HepG2 (cell line): ENCODE data around the gene NES. TPM values are rescaled to one million over a fixed set of nuclear protein-coding genes. Genes with fewer than 3 reads are reported as not detected.

Experiments used
- FOSL2 ChIP-seq: sonication (generic); formaldehyde crosslinking; IDR thresholded peaks from 2 replicates; pipeline ENCODE4 v1.4.0; 2020; ENCODE audit warnings: missing genetic modification reagents
- GATAD1 ChIP-seq: IDR thresholded peaks from 2 replicates; pipeline ENCODE4 v1.6.1; 2016; ENCODE audit warnings: missing genetic modification reagents, missing compliant biosample characterization
- KLF16 ChIP-seq, 2 experiments: sonication (generic) in 1 of 2; formaldehyde crosslinking in 1 of 2; IDR thresholded peaks; 2 replicates each; pipeline versions ENCODE4 v1.6.1 to v1.8.0; 2016 to 2023; ENCODE audit warnings: missing genetic modification reagents in 2 of 2, missing compliant biosample characterization in 1 of 2
- MYC ChIP-seq: sonication (generic); formaldehyde crosslinking; IDR thresholded peaks from 2 replicates; pipeline ENCODE4 v1.9.0; 2021; ENCODE audit warnings: missing genetic modification reagents, borderline replicate concordance
- NBN ChIP-seq: fragments of 450-650 bp; conservative IDR thresholded peaks from 2 replicates; pipeline ENCODE4 v1.6.1; 2017
- NKX3-1 ChIP-seq: sonication (generic); formaldehyde crosslinking; IDR thresholded peaks from 2 replicates; pipeline ENCODE4 v1.5.0; 2020; ENCODE audit warnings: missing genetic modification reagents
- RNF2 ChIP-seq: fragments of 450-650 bp; conservative IDR thresholded peaks from 2 replicates; pipeline ENCODE4 v1.6.1; 2016; ENCODE audit warnings: low read depth
- SAP130 ChIP-seq: IDR thresholded peaks from 2 replicates; pipeline ENCODE4 v1.6.1; 2016; ENCODE audit warnings: low read depth
- SOX6 ChIP-seq, 2 experiments: fragments of 450-650 bp in 1 of 2; sonication (generic) in 1 of 2; formaldehyde crosslinking in 1 of 2; IDR thresholded peaks; 2 replicates each; pipeline versions ENCODE4 v1.4.0 to v1.6.1; 2017 to 2020; ENCODE audit warnings: antibody characterized with exemption in 1 of 2, mild to moderate bottlenecking in 1 of 2, missing genetic modification reagents in 1 of 2
- SP4 ChIP-seq: sonication (generic); formaldehyde crosslinking; IDR thresholded peaks from 2 replicates; pipeline ENCODE4 v1.8.1; 2023; ENCODE audit warnings: mild to moderate bottlenecking, missing genetic modification reagents
- STAT5B ChIP-seq: sonication (generic); formaldehyde crosslinking; IDR thresholded peaks from 2 replicates; pipeline ENCODE4 v1.4.0; 2020; ENCODE audit warnings: missing genetic modification reagents
- TAF1 ChIP-seq: sonication (generic); formaldehyde crosslinking; IDR thresholded peaks from 2 replicates; pipeline ENCODE4 v1.4.0; 2020; ENCODE audit warnings: missing genetic modification reagents
- TFDP2 ChIP-seq: sonication (generic); formaldehyde crosslinking; IDR thresholded peaks from 2 replicates; pipeline ENCODE4 v1.4.0; 2020; ENCODE audit warnings: missing genetic modification reagents
- YEATS2 ChIP-seq: sonication (generic); formaldehyde crosslinking; IDR thresholded peaks from 2 replicates; pipeline ENCODE4 v1.4.0; 2020; ENCODE audit warnings: missing genetic modification reagents, borderline replicate concordance
- ZBTB38 ChIP-seq: sonication (generic); formaldehyde crosslinking; IDR thresholded peaks from 2 replicates; pipeline ENCODE4 v1.5.1; 2020; ENCODE audit warnings: mild to moderate bottlenecking, missing genetic modification reagents
- ZBTB43 ChIP-seq: sonication (generic); formaldehyde crosslinking; conservative IDR thresholded peaks from 2 replicates; pipeline ENCODE4 v1.4.0; 2020; ENCODE audit warnings: missing genetic modification reagents
- ZBTB7B ChIP-seq: sonication (generic); formaldehyde crosslinking; IDR thresholded peaks from 2 replicates; pipeline ENCODE4 v1.4.0; 2020; ENCODE audit warnings: missing genetic modification reagents
- ZNF652 ChIP-seq: IDR thresholded peaks from 2 replicates; pipeline ENCODE4 v1.6.1; 2016; ENCODE audit warnings: low read depth, borderline replicate concordance
- ZNF687 ChIP-seq: sonication (generic); formaldehyde crosslinking; IDR thresholded peaks from 2 replicates; pipeline ENCODE4 v1.5.1; 2020; ENCODE audit warnings: mild to moderate bottlenecking, missing genetic modification reagents, moderate library complexity
- ZNF746 ChIP-seq: sonication (generic); formaldehyde crosslinking; IDR thresholded peaks from 2 replicates; pipeline ENCODE4 v1.8.0; 2022; ENCODE audit warnings: mild to moderate bottlenecking, missing genetic modification reagents
- polyA plus RNA-seq, 8 experiments: library from polyadenylated mRNA; depleted of rRNA in 3 of 8; stranded (reverse) in 7 of 8; unstranded in 1 of 8; fragments of >200 nt; fragmentation: Illumina TruSeq in 4 of 8; extraction: Trizol in 4 of 8; gene quantifications; 2 replicates each; pipeline versions ENCODE4 v1.2.1 to v1.2.3, GENCODE V29; 2011 to 2016; ENCODE audit warnings: low read depth in 4 of 8, missing spikeins in 1 of 8, mixed read lengths in 1 of 8; ENCODE audit not compliant: insufficient read depth in 1 of 8
- total RNA-seq, 5 experiments: library from RNA; depleted of rRNA; stranded (reverse); fragments of >200 nt; fragmentation: Illumina TruSeq; extraction: Trizol; gene quantifications; 2 replicates each; pipeline ENCODE4 v1.2.3, GENCODE V29; 2016; ENCODE audit warnings: low read depth in 1 of 5
- TF ChIP-seq, protein P1 (sequence below): sonication (generic); formaldehyde crosslinking; IDR thresholded peaks from 2 replicates; pipeline ENCODE4 v1.9.0; 2022; ENCODE audit warnings: missing genetic modification reagents, mild to moderate bottlenecking, borderline replicate concordance

NES gene
- total and polyA plus RNA-seq, 2 of the 13 experiments (the other 11 are each of a cell fraction or from before 2014, with no cell fraction given), result 1.7 to 16.6 TPM

- TF ChIP-seq NBN (no peak), GATAD1 (CRISPR knock-in tag) (0 out of 2 replicates have a peak, but pooled peaks have one; percentile 21), RNF2 (peak; percentile 58; the same call in 1 of the 2 replicates), TFDP2 (peak; percentile 87), ZNF687 (CRISPR knock-in tag) (peak; percentile 67), FOSL2 (CRISPR knock-in tag) (0 out of 2 replicates have a peak, but pooled peaks have one; percentile 19), ZNF652 (peak; percentile 98), ZBTB7B (CRISPR knock-in tag) (0 out of 2 replicates have a peak, but pooled peaks have one; percentile 23), SP4 (CRISPR knock-in tag) (0 out of 2 replicates have a peak, but pooled peaks have one; percentile 36), ZNF746 (CRISPR knock-in tag) (peak; percentile 34; the same call in 1 of the 2 replicates), ZBTB38 (peak; percentile 78; the same call in 1 of the 2 replicates), SOX6 (IDR thresholded peaks at IDR 0.05) (no peak), SOX6 (CRISPR knock-in tag; IDR thresholded peaks at IDR 0.05) (peak; percentile 53), YEATS2 (0 out of 2 replicates have a peak, but pooled peaks have one; percentile 12), KLF16 (CRISPR knock-in tag; IDR thresholded peaks at IDR 0.05) (0 out of 4 replicates have a peak, but pooled peaks of 1 of the 2 experiments have one; percentile 13), STAT5B (no peak), MYC (peak; percentile 36; the same call in 1 of the 2 replicates), SAP130 (CRISPR knock-in tag) (peak; percentile 66), ZBTB43 (CRISPR knock-in tag) (peak; percentile 29; the same call in 1 of the 2 replicates), NKX3-1 (CRISPR knock-in tag) (0 out of 2 replicates have a peak, but pooled peaks have one; percentile 45), TAF1 (CRISPR knock-in tag) (peak; percentile 43; the same call in 1 of the 2 replicates)
- TF ChIP-seq, protein P1, sequence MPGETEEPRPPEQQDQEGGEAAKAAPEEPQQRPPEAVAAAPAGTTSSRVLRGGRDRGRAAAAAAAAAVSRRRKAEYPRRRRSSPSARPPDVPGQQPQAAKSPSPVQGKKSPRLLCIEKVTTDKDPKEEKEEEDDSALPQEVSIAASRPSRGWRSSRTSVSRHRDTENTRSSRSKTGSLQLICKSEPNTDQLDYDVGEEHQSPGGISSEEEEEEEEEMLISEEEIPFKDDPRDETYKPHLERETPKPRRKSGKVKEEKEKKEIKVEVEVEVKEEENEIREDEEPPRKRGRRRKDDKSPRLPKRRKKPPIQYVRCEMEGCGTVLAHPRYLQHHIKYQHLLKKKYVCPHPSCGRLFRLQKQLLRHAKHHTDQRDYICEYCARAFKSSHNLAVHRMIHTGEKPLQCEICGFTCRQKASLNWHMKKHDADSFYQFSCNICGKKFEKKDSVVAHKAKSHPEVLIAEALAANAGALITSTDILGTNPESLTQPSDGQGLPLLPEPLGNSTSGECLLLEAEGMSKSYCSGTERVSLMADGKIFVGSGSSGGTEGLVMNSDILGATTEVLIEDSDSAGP (CRISPR knock-in tag), result 0 out of 2 replicates have a peak, but pooled peaks have one; percentile 43
These were observed at the start of gene NES (continued) for GRCh38 chr1:156676820-156677615.
